Neural cell (in vitro differentiated cells): ENCODE results near the gene HMGXB4.

ENCODE experiments used
- CTCF ChIP-seq: fragments of 450-650 bp; IDR thresholded peaks from 2 replicates; pipeline ENCODE4 v1.5.1; 2014; ENCODE audit warnings: antibody characterized with exemption, mild to moderate bottlenecking, moderate library complexity; ENCODE audit not compliant: poor library complexity, severe bottlenecking
- EP300 ChIP-seq: fragments of 450-650 bp; conservative IDR thresholded peaks from 2 replicates; pipeline ENCODE4 v1.6.1; 2014; ENCODE audit warnings: antibody characterized with exemption, mild to moderate bottlenecking, moderate library complexity; ENCODE audit not compliant: poor library complexity, severe bottlenecking

DNA sequence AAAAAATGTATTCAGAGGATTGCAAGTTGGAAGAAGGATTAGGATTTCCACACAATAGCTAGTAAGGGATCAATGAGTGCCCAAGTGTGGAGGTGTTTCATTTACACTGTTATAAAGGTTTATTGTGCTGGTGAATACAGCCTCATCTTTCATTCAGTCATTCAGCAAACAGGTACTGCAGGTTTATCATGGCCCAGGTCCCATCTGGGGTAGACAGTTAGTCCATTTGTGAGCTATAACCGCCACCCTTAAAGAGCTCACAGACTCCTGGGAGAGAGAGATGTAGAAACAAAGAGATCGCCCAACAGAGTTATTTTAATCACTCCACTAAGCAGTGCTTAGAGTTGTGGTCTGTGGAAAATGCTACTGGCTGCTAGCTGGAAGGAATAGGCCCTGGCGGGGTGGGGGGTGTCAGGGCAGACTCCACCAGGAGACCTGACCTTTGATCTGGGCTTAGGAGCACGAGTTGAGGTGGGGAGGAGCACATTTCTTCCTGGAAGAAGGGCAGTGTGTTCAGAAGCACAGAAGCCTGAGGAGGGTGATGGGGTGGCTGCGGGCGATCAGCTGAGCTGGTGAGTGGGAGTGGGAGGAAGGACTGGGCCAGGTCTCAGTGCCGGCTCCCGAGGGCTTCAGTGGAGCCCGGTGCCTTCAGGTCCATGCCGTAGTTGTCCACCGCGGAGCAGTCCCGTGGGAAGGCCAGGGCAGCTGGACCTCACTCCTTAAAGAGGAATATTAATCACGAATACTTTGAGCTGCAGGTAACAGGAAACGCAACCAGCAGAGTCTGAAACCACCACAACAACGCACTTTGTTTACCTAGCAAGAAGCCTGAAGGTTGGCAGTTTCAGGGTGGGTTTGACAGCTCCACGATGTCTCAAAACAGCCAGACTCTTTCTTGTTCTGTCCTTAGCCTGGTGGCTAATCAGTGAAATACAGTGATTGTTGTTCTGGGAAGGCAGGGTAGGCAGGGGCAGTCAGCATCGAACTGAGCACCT lies 53.6 kb downstream of the HMGXB4 start:
- no peak for TF ChIP-seq EP300
- TF ChIP-seq CTCF, result no peak
